Measurements from ENCODE around the gene SLC26A2.

The SLC26A2 gene

GRCh38 chr5:149954798-149955197 is 5.8 kb upstream of the SLC26A2 start:
- H3K27me3 ChIP-seq (replicated peaks; ENCODE audit: control insufficient read depth, insufficient read depth, low read length), result no peaks in the 10 kb centered on the region
- TF ChIP-seq CTCF (IDR thresholded peaks at IDR 0.05; ENCODE audit: insufficient read depth, low read length, poor library complexity, severe bottlenecking), result no peak
- no peak for DNase-seq (ENCODE audit: extremely low read depth, insufficient read length)

DNA sequence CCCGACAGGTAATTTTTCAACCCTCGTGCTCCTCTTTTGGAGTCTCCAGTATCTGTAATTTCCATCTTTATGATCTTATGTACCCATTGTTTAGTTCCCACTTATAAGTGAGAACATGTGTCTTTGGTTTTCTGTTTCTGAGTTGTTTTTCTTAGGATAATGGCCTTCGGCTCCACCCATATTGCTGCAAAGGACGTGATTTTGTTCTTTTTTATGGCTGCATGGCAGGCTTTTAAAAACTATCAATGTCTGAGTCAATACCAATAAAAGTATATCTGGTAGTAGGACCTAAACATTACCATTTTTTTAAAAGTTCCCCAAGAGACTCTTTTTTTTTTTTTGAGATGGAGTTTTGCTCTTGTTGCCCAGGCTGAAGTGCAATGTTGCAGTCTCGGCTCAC is 3.9 kb upstream of the SLC26A2 start:
- TF ChIP-seq CTCF (IDR thresholded peaks at IDR 0.05; ENCODE audit: insufficient read depth, low read length, poor library complexity, severe bottlenecking), result no peak
- Histone ChIP-seq H3K4me3 (replicated peaks; ENCODE audit: low read depth, low read length) (no peak overlapping the region), H3K27me3 (replicated peaks; ENCODE audit: control insufficient read depth, insufficient read depth, low read length) (no peaks in the 10 kb centered on the region), H3K36me3 (ENCODE audit: control insufficient read depth, insufficient read depth, low read length) (no peaks in the 10 kb centered on the region)
- no peak for DNase-seq (ENCODE audit: extremely low read depth, insufficient read length)

More at GRCh38 chr5:149954798-149955197, 5.8 kb upstream of the SLC26A2 start:
- H3K4me3 ChIP-seq (replicated peaks; ENCODE audit: low read depth, low read length), result no peak overlapping the region
- no peaks in the 10 kb centered on the region for H3K36me3 ChIP-seq (ENCODE audit: control insufficient read depth, insufficient read depth, low read length)

GRCh38 chr5:149957855-149958254 is 2.7 kb upstream of the SLC26A2 start:
- no peak for DNase-seq (ENCODE audit: extremely low read depth, insufficient read length)
- TF ChIP-seq CTCF (IDR thresholded peaks at IDR 0.05; ENCODE audit: insufficient read depth, low read length, poor library complexity, severe bottlenecking), result no peak
- Histone ChIP-seq H3K36me3 (ENCODE audit: control insufficient read depth, insufficient read depth, low read length) (no peaks in the 10 kb centered on the region), H3K27me3 (replicated peaks; ENCODE audit: control insufficient read depth, insufficient read depth, low read length) (no peaks in the 10 kb centered on the region), H3K4me3 (replicated peaks; ENCODE audit: low read depth, low read length) (no peak overlapping the region)

DNA sequence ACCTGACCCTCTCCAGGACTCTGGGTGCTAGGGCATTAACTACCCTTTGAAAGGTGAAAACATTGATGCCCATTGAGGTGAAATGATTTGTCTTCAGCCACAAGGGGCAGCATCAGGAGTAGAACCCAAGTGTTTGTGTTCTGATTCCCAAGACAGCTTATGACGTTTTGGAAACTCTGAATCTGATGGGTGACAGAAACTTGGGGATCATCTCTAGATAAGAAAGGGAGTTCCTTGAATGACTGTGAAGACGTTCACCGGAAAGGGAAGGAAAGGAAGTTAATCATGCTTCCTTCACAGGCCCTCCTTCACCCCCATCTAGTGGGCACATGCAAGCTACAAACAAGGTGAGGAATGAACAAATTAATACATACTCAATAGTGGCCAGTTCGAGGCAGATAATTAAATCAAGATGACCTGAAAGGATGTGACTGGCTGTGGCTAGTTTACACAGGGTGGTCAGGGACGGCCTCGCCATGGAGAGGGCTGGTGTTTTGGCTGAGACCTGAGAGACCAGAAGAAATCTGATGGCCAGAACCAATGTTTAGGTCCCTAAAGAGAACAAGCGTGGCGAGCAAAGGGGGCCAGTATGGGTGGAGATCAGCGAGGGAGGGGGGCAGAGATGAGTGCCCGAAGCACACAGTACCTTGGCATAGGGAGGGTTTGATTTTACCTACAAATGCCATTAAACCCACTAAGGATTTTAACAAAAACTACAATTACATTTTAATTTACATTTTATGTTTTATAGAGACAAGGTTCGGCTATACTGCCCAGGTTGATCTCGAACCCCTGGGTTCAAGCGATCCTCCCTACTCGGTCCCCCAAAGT is 937 bp upstream of the SLC26A2 start:
- peak; percentile 53 for DNase-seq (ENCODE audit: extremely low read depth, insufficient read length)
- peak; percentile 72 for TF ChIP-seq CTCF (IDR thresholded peaks at IDR 0.05; ENCODE audit: insufficient read depth, low read length, poor library complexity, severe bottlenecking)
- Histone ChIP-seq H3K36me3 (ENCODE audit: control insufficient read depth, insufficient read depth, low read length) (no peaks in the 10 kb centered on the region), H3K27me3 (replicated peaks; ENCODE audit: control insufficient read depth, insufficient read depth, low read length) (no peaks in the 10 kb centered on the region), H3K4me3 (replicated peaks; ENCODE audit: low read depth, low read length) (peak overlapping the region; percentile 79)

GRCh38 chr5:149961186-149961685 is 678 bp downstream of the SLC26A2 start:
- DNase-seq (ENCODE audit: extremely low read depth, insufficient read length), result no peak
- H3K4me3 ChIP-seq (replicated peaks; ENCODE audit: low read depth, low read length), result peak overlapping the region; percentile 79
- H3K27me3 ChIP-seq (replicated peaks; ENCODE audit: control insufficient read depth, insufficient read depth, low read length), result no peaks in the 10 kb centered on the region
- no peak for TF ChIP-seq CTCF (IDR thresholded peaks at IDR 0.05; ENCODE audit: insufficient read depth, low read length, poor library complexity, severe bottlenecking)
- H3K36me3 ChIP-seq (ENCODE audit: control insufficient read depth, insufficient read depth, low read length), result no peaks in the 10 kb centered on the region
